Psoas muscle (tissue), 8 donors: ENCODE data around the gene ANKRD53. TPM values are rescaled to one million over a fixed set of nuclear protein-coding genes. Genes with fewer than 3 reads are reported as not detected.

Experiments
- ATAC-seq, 4 donors: fragments of 200-7000 bp; cut with Tn5 transposase; one replicate each; pipeline ENCODE4 v1.9.1; 2020; ENCODE audit warnings: moderate library complexity in 3 of 4, mild to moderate bottlenecking in 2 of 4
- DNase-seq, 2 donors: peaks; one replicate each; pipeline ENCODE4 v3.0.0-alpha.2; 2020
- H3K27ac ChIP-seq: fragments of 200-600 bp; one replicate; pipeline ENCODE4 v1.8.0; 2022
- H3K27me3 ChIP-seq, 3 donors: fragments of 200-600 bp in 1 of 3; one replicate each; pipeline versions ENCODE4 v1.6.1 to v1.8.0; 2013 to 2022; ENCODE audit warnings: low read length in 2 of 3, mild to moderate bottlenecking in 2 of 3, moderate library complexity in 1 of 3; ENCODE audit not compliant: insufficient read depth in 3 of 3
- H3K36me3 ChIP-seq, 2 donors: fragments of 200-600 bp in 1 of 2; one replicate each; pipeline versions ENCODE4 v1.6.1 to v1.8.0; 2013 to 2022; ENCODE audit warnings: low read depth in 1 of 2, mild to moderate bottlenecking in 1 of 2, moderate library complexity in 1 of 2; ENCODE audit not compliant: insufficient read depth in 1 of 2
- H3K4me1 ChIP-seq: fragments of 200-600 bp; one replicate; pipeline ENCODE4 v1.8.0; 2022
- H3K4me3 ChIP-seq: fragments of 200-600 bp; one replicate; pipeline ENCODE4 v1.8.0; 2022; ENCODE audit warnings: mild to moderate bottlenecking
- H3K9me3 ChIP-seq: fragments of 200-600 bp; one replicate; pipeline ENCODE4 v1.8.0; 2022
- WGBS, 3 donors: extraction: QIAGEN DNeasy Blood & Tissue Kit; methylation state at CpG; one replicate each; pipeline versions ENCODE4 v1.1.6 to v1.1.7; 2013; 5-methylcytosine and 5-hydroxymethylcytosine counted together
- intact Hi-C, 2 donors: fragments of 100-400 bp; cut with DNase I; formaldehyde crosslinking; loops; one replicate each; pipeline versions ENCODE4 v1.11.0 to v1.14.2; 2022
- polyA plus RNA-seq, 3 donors: library from polyadenylated mRNA; stranded (reverse); fragments of 200-250 nt; gene quantifications; one replicate each; pipeline ENCODE4 v1.2.3, GENCODE V29; 2013
- total RNA-seq, 4 donors: library from RNA; stranded (reverse); fragmentation: NEBNext Ultra II Directional in 2 of 4; extraction: Animal tissue kit (Norgen Biotek cat#: 25700) in 2 of 4; gene quantifications; one replicate each; pipeline versions ENCODE4 v1.2.1 to v1.2.4, GENCODE V29; 2021 to 2023
- TF ChIP-seq, protein P1 (sequence below): fragments of 200-600 bp; IDR thresholded peaks from one replicate; pipeline ENCODE4 v1.8.0; 2022; ENCODE audit warnings: antibody characterized with exemption
- donor health status: healthy with polysubstance abuse.
- donor health status: DM: no; HTN: no; CAD: no; lungs with moderate emphysema.
- donor health status: Bipolar disorder and iron deficiency.
- donor health status: healthy.
- donor health status: DM: yes; HTN: yes; CAD: no.
- donor health status: DM: no; HTN: no; CAD: no.
- donor health status: DM: no; HTN: no; CAD: no.
- donor health status: DM: yes; HTN: yes; CAD: no.

Gene ANKRD53
- total and polyA plus RNA-seq, 7 donors: 0.15 to 0.77 (median 0.40) TPM

DNA sequence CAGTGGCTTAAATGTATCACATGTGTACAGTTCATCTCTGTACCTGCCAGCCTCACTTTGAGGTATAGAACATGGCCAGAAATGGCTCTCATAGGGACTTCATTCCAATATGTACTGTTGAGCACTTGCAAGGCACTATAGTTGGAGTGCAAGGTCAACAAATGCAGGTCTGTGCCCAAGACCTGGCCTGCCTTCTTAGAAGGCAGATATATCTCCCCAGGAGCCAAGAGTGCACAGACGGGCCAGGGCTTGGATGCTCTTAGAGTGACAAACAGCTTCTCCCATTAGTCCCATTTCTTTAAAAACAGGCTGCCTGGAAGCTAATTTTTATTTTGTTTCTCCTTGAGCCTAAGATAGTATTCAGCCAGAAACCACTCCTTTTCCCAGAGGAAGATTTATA is 9.0 kb downstream of the ANKRD53 start:
- Histone ChIP-seq H3K27ac (no peak overlapping the region), H3K4me1 (no peaks in the 10 kb centered on the region), H3K27me3 (no peaks in the 10 kb centered on the region), H3K9me3 (no peaks in the 10 kb centered on the region), H3K36me3 (peaks cover 3 to 67% of the 10 kb centered on the region in 2 donors), H3K4me3 (no peak overlapping the region)
- DNase-seq (no peak), ATAC-seq (no peak)
- TF ChIP-seq, protein P1, sequence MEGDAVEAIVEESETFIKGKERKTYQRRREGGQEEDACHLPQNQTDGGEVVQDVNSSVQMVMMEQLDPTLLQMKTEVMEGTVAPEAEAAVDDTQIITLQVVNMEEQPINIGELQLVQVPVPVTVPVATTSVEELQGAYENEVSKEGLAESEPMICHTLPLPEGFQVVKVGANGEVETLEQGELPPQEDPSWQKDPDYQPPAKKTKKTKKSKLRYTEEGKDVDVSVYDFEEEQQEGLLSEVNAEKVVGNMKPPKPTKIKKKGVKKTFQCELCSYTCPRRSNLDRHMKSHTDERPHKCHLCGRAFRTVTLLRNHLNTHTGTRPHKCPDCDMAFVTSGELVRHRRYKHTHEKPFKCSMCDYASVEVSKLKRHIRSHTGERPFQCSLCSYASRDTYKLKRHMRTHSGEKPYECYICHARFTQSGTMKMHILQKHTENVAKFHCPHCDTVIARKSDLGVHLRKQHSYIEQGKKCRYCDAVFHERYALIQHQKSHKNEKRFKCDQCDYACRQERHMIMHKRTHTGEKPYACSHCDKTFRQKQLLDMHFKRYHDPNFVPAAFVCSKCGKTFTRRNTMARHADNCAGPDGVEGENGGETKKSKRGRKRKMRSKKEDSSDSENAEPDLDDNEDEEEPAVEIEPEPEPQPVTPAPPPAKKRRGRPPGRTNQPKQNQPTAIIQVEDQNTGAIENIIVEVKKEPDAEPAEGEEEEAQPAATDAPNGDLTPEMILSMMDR: no peak
- WGBS, 3 donors: 24 to 56% (median 49%) methylated on average over 1 of the region's 1 CpG
- intact Hi-C loops: no loop called here

DNA sequence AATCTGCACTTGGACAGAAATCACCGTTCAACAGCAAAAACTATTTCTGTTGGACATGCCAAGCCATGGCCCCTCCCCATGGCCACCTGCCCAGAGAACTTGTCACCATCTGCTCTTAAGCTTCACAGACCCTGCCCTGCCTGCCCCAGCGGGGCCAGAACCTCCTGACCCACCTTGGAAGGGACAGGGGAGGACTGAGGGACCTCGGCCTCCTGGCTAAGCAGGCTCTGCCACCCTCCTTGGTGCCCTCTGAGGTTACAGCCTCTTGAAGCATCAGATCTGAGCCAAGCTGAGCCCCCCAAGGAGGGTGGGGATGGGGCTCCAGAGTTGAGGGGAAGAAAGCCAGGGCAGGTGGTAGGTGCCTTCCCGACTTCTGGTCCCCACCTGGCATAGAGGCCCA is 9.7 kb downstream of the ANKRD53 start:
- Histone ChIP-seq H3K4me1 (peaks cover 5% of the 10 kb centered on the region), H3K4me3 (no peak overlapping the region), H3K27ac (no peak overlapping the region), H3K27me3 (no peaks in the 10 kb centered on the region), H3K9me3 (no peaks in the 10 kb centered on the region), H3K36me3 (peaks cover 3 to 72% of the 10 kb centered on the region in 2 donors)
- TF ChIP-seq, protein P1: no peak
- ATAC-seq (no peak), DNase-seq (peak in 1 of 2 donors; percentile 52)
- 31 to 49% (median 37%) methylated on average over 4 of the region's 4 CpGs for WGBS, 3 donors
- intact Hi-C loops: no loop called here

GRCh38 chr2:70988726-70989648 is 10.6 kb downstream of the ANKRD53 start:
- TF ChIP-seq, protein P1: no peak

DNA sequence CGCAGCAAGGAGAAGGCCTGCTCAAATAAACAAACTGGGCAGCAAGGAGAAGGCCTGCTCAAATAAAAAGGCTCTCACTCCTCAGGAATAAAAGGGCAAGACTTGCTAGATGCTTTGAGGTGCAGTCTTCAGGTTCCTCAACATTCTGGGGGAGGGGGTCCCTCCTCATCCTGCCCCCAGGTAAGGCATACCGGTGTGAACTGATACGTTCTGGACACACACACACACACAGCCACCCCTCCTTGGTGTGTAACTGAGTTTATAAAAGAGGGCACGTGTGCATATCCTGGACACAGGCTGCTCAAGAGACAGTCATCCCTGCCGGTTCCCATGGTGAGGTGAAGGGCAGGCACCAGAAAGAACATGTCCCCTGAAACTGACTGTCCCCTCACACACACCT is 11.8 kb downstream of the ANKRD53 start:
- DNase-seq (no peak), ATAC-seq (no peak)
- Histone ChIP-seq H3K4me3 (no peak overlapping the region), H3K36me3 (peaks cover 3 to 75% of the 10 kb centered on the region in 2 donors), H3K27me3 (no peaks in the 10 kb centered on the region), H3K27ac (no peak overlapping the region), H3K4me1 (peaks cover 13% of the 10 kb centered on the region), H3K9me3 (no peaks in the 10 kb centered on the region)
- WGBS, 3 donors: 65 to 76% (median 74%) methylated on average over 5 of the region's 5 CpGs
- TF ChIP-seq, protein P1: no peak
- intact Hi-C loops: no loop called here

More at GRCh38 chr2:70988726-70989648, 10.6 kb downstream of the ANKRD53 start:
- WGBS, 3 donors: 76 to 85% (median 80%) methylated on average over 16 of the region's 16 CpGs
- Histone ChIP-seq H3K27me3 (no peaks in the 10 kb centered on the region), H3K9me3 (no peaks in the 10 kb centered on the region), H3K27ac (no peak overlapping the region), H3K4me3 (no peak overlapping the region), H3K36me3 (peaks cover 3 to 75% of the 10 kb centered on the region in 2 donors), H3K4me1 (peaks cover 13% of the 10 kb centered on the region)
- intact Hi-C loops: no loop called here
- ATAC-seq (no peak), DNase-seq (no peak)
